ENCODE results near the gene CTSF. TPM values are rescaled to one million over a fixed set of nuclear protein-coding genes. Genes with fewer than 3 reads are reported as not detected.
"Not testable (repeated sequence)": the region's sequence is repeated elsewhere in the genome, so short reads cannot be mapped to it uniquely, and the experiment has no call there.

The CTSF gene
- polyA plus RNA-seq, 3 donors, result 1.5 to 3.5 (median 2.3) TPM

- Mint-ChIP-seq H3K9me3 (no peaks in the 10 kb centered on the region), H3K4me1 (peaks cover 15% of the 10 kb centered on the region), H3K27ac (peak overlapping the region; percentile 58 to 91 (median 83)), H3K27me3 (ENCODE audit: low read depth in 3 of 3) (peaks cover 0 to 2% (median 0%) of the 10 kb centered on the region in 3 donors), H3K4me3 (no peak overlapping the region), H3K36me3 (peaks cover 28 to 38% of the 10 kb centered on the region in 2 donors)
- Histone ChIP-seq H3K9ac (ENCODE audit: insufficient read depth, low read length, poor library complexity, severe bottlenecking) (peak overlapping the region; percentile 15), H4K20me1 (ENCODE audit: insufficient read depth, low read length) (no peaks in the 10 kb centered on the region), H3K36me3 (replicated peaks in 1 of 2; ENCODE audit: control insufficient read depth in 1 of 2, insufficient read depth in 2 of 2, low read length in 2 of 2) (peaks cover 23 to 32% of the 10 kb centered on the region in 2 donors), H3K4me3 (replicated peaks in 1 of 3; ENCODE audit: low read depth in 2 of 3, low read length in 3 of 3) (no peak overlapping the region), H3K9me3 (replicated peaks in 1 of 2; ENCODE audit: control insufficient read depth in 1 of 2, insufficient read depth in 1 of 2, low read length in 2 of 2) (no peaks in the 10 kb centered on the region), H3K4me2 (replicated peaks; ENCODE audit: extremely low read depth, low read length, poor library complexity, severe bottlenecking) (no peak overlapping the region), H2AFZ (ENCODE audit: insufficient read depth, low read depth, low read length, poor library complexity, severe bottlenecking) (no peak overlapping the region), H3K27ac (ENCODE audit: low read depth in 1 of 2, low read length in 2 of 2) (peak overlapping the region in 1 of 2 donors; percentile 56), H3K4me1 (ENCODE audit: control insufficient read depth in 1 of 2, insufficient read depth in 2 of 2, low read length in 2 of 2) (peaks cover 11 to 16% of the 10 kb centered on the region in 2 donors), H3K79me2 (ENCODE audit: insufficient read depth, low read length) (no peaks in the 10 kb centered on the region), H3K27me3 (ENCODE audit: control insufficient read depth in 2 of 2, insufficient read depth in 2 of 2, low read length in 2 of 2) (no peaks in the 10 kb centered on the region)
- no peak for TF ChIP-seq CTCF (IDR thresholded peaks at IDR 0.05)
- intact Hi-C loops (cut with micrococcal nuclease), result no loop called here
- peak; percentile 21 to 48 (median 37) for DNase-seq
- 100% methylated on average over 4 of the region's 8 CpGs for WGBS (ENCODE audit: insufficient coverage)
Observed at GRCh38 chr11:66607126-66607834, 38.9 kb upstream of the CTSF start.

DNA sequence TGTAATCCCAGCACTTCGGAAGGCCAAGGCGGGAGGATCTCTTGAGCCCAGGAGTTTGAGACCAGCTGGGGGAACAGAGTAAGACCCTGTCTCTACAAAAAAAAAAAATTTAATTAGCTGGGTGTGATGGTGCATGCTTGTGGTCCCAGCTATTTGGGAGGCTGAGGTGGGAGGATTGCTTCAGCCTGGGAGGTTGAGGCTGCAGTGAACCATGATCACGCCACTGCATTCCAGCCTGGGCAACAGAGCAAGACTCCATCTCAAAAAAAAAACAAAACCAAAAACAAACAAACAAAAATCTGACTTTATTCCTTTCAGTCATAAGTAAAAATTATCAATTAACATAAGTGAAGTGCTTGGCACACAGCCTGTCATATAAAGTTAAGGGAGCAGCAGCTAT is 38.2 kb upstream of the CTSF start:
- Mint-ChIP-seq H3K4me1 (peaks cover 17% of the 10 kb centered on the region), H3K36me3 (peaks cover 33 to 43% of the 10 kb centered on the region in 2 donors)
- H2AFZ ChIP-seq (ENCODE audit: insufficient read depth, low read depth, low read length, poor library complexity, severe bottlenecking); H3K9ac ChIP-seq (ENCODE audit: insufficient read depth, low read length, poor library complexity, severe bottlenecking); H3K9me3 ChIP-seq (replicated peaks in 1 of 2; ENCODE audit: control insufficient read depth in 1 of 2, insufficient read depth in 1 of 2, low read length in 2 of 2); H3K27ac Mint-ChIP-seq; H3K4me3 Mint-ChIP-seq; H3K27me3 ChIP-seq (ENCODE audit: control insufficient read depth in 2 of 2, insufficient read depth in 2 of 2, low read length in 2 of 2); H4K20me1 ChIP-seq (ENCODE audit: insufficient read depth, low read length); H3K4me3 ChIP-seq (replicated peaks in 1 of 3; ENCODE audit: low read depth in 2 of 3, low read length in 3 of 3); DNase-seq; intact Hi-C loops (cut with micrococcal nuclease); H3K9me3 Mint-ChIP-seq; H3K27ac ChIP-seq (ENCODE audit: low read depth in 1 of 2, low read length in 2 of 2); H3K4me2 ChIP-seq (replicated peaks; ENCODE audit: extremely low read depth, low read length, poor library complexity, severe bottlenecking); H3K27me3 Mint-ChIP-seq (ENCODE audit: low read depth in 3 of 3); H3K79me2 ChIP-seq (ENCODE audit: insufficient read depth, low read length): not testable (repeated sequence)
- peaks cover 11 to 17% of the 10 kb centered on the region in 2 donors for H3K4me1 ChIP-seq (ENCODE audit: control insufficient read depth in 1 of 2, insufficient read depth in 2 of 2, low read length in 2 of 2)
- WGBS (ENCODE audit: insufficient coverage), result no CpG with 5 or more reads among the region's 3 CpGs
- peaks cover 25 to 38% of the 10 kb centered on the region in 2 donors for H3K36me3 ChIP-seq (replicated peaks in 1 of 2; ENCODE audit: control insufficient read depth in 1 of 2, insufficient read depth in 2 of 2, low read length in 2 of 2)
